IPS-NIHi7 (cell line): Measurements from ENCODE around the gene NID1.
A peak's percentile ranks its signal among the peaks of the same experiment; 100 is the strongest.

Experiments used
- DNase-seq: peaks from one replicate; pipeline ENCODE4 v3.0.0; 2012; ENCODE audit warnings: mixed read lengths; ENCODE audit errors: extremely low spot score

NID1 gene, protein sequence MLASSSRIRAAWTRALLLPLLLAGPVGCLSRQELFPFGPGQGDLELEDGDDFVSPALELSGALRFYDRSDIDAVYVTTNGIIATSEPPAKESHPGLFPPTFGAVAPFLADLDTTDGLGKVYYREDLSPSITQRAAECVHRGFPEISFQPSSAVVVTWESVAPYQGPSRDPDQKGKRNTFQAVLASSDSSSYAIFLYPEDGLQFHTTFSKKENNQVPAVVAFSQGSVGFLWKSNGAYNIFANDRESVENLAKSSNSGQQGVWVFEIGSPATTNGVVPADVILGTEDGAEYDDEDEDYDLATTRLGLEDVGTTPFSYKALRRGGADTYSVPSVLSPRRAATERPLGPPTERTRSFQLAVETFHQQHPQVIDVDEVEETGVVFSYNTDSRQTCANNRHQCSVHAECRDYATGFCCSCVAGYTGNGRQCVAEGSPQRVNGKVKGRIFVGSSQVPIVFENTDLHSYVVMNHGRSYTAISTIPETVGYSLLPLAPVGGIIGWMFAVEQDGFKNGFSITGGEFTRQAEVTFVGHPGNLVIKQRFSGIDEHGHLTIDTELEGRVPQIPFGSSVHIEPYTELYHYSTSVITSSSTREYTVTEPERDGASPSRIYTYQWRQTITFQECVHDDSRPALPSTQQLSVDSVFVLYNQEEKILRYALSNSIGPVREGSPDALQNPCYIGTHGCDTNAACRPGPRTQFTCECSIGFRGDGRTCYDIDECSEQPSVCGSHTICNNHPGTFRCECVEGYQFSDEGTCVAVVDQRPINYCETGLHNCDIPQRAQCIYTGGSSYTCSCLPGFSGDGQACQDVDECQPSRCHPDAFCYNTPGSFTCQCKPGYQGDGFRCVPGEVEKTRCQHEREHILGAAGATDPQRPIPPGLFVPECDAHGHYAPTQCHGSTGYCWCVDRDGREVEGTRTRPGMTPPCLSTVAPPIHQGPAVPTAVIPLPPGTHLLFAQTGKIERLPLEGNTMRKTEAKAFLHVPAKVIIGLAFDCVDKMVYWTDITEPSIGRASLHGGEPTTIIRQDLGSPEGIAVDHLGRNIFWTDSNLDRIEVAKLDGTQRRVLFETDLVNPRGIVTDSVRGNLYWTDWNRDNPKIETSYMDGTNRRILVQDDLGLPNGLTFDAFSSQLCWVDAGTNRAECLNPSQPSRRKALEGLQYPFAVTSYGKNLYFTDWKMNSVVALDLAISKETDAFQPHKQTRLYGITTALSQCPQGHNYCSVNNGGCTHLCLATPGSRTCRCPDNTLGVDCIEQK

DNA sequence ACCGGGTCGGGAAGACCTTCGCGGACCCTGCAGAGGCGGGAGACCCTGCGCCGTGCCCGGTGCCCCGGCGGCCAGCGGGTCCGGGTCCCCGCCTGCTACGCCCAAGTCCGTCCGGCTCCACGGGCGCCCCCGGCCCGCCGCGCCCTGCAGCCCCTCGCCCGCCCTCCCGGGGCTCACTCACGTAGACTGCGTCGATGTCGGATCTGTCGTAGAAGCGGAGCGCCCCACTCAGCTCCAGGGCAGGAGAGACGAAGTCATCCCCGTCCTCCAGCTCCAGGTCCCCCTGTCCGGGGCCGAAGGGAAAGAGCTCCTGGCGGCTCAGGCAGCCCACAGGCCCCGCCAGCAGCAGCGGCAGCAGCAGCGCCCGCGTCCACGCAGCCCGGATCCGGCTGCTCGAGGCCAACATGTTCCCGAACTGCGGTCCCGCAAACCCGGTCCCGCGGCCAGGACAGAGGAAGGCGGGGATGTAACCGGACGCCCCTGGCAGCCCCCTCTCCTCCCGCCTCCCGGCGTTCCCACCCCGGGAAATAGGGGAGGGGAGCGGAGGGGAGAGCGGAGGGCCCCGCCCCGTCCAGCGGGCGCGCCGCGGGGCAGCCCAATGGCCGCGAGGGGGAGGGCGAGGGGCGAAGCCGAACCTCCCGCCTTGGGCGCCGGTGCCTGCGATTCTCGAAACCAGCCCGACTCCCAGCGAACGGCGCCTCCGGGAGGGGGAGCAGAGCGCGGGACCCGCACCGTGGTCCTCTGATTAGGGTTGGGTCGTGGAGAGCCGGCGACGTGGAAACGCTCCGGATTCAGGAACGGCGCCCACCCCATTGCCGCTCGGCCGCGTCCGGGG is at the start of gene NID1:
Gene NID1, minus strand, starts transcription at position 417 of the 835 bp plus-strand sequence. Its CDS starts 11 bp downstream, at position 406.
- peak; percentile 95 for DNase-seq

DNA sequence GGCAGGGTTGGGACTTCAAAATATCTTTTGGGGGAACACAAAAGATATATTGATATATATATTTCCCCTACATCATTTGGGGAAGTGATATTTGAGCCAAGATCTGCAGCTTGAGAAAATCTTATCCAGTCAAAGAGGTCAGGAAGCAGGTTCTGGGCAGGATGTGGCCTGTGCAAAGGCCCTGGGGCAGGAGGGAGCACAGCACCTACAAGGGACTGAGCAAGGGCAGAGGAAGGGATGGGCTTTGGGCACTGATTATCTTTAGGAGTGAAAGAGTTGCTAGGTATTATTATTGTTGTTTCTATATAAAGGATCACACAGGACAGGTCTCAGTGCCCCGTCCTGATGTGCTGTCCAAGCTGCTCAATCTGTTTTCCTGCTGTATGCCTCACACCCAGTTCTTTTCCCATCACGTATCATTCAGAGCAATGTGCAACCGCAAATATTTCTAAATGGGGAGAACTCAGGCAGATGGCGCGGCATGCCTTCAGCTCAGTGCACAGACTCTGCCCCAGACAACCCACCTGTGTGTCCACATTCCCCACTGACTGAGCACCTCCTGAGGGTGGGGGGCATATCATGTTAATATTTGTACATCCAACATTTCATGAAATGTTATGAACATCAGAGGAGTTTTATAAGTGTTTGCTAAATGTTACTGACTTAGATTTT is 49.3 kb upstream of the NID1 start:
- no peak for DNase-seq

DNA sequence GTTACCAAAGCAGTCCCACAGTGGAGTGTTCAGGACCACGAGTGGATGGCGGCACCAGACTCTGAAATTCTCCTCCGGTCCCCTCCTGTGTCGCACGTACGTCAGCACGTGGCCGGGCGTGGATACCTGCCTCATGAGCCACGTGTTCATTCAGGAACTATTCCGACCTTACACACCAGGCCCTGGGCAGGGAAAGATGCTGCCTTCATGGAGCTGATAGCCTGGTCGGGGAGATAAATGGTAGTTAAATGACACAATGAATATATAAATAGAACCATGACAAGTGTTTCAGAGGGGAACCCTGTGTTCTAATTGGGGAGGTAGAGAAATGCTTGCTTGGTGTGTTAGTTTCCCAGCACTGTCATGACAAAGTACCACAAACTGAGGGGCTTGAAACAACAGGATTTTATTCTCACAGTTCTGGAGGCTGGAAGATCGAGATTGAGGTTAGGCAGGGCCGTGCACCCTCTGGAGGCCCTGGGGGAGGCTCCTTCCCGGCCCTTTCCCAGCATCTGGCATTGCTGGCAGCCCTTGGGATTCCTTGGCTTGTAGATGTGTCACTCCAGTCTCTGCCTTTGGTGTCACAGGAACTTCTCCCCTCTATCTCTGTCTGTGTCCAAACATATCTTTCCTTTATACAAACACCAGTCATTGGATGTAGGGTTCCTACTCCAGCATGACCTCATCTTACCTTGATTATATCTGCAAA is 48.6 kb upstream of the NID1 start:
- DNase-seq, result no peak

DNA sequence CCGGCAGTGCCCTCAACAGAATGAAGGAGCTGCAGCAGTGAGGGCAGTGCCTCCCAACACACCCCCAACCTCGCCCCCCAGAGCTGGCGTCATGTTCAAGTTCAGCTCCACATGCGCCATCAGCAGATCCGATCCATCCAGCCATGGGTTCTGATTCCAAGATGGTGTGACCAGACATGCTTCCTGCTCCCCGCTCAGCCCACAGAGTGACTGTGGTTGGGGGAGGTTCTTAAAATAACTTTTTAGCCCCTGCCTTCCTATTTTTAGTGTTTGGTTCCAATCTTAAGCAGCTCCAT is 47.4 kb upstream of the NID1 start:
- DNase-seq, result no peak

DNA sequence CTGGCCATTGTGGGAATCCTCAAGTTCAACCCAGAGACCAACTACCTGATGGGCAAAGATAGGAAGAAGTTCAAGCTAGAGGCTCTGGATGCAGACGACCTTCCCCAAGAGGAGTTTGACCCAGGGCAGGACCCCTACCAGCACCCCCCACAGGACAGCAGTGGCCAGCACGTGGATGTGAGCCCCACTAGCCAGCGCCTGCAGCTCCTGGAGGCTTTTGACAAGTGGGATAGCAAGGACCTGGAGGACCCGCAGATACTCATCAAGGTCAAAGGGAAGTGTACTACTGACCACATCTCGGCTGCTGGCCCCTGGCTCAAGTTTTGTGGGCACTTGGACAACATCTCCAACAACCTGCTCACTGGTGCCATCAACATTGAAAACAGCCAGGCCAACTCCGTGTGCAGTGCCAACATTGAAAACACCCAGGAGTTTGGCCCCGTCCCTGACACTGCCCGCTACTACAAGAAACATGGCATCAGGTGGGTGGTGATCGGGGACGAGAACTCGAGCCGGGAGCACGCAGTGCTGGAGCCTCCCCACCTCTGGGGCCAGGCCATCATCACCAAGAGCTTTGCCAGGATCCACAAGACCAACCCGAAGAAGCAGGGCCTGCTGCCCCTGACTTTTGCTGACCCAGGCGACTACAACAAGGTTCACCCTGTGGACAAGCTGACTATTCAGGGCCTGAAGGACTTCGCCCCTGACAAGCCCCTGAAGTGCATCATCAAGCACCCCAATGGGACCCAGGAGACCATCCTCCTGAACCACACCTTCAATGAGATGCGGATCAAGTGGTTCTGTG is 46.8 kb upstream of the NID1 start:
- no peak for DNase-seq

DNA sequence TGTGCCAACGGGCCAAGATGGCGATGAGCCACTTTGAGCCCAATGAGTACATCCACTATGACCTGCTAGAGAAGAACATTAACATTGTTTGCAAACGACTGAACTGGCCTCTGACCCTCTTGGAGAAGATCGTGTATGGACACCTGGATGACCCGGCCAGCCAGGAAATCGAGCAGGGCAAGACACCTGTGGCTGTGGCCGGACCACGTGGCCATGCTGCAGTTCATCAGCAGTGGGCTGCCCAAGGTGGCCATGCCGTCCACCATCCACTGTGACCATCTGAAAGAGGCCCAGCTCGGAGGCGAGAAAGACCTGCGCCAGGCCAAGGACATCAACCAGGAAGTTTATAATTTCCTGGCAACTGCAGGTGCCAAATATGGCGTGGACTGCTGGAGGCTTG is 45.2 kb upstream of the NID1 start:
- DNase-seq, result no peak

DNA sequence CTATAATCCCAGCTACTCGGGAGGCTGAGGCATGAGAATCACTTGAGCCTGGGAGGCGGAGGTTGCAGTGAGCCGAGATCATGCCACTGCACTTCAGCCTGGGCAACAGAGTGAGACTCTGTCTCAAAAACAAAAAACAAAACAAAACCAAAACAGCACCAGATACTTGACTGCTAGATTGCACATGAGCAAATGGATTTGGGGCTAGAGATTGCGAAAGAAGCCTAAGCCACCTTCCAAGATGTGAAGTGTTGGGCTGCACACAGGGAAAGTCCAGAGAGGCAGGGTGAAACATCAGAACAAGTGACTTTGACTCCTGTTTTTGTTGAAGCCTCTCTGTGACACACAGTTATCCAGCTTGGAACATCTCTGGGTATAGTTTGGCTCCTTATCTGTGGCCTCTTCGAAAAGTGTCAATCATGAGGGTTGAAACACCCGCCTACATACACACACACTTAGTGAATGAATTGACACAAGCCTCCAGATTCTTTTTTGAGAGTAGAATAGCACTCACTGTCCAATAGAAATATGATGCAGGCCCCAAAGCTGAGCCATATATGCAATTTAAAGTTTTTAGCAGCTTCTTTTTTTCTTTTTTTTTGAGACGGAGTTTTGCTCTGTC is 43.2 kb upstream of the NID1 start:
- DNase-seq, result no peak

DNA sequence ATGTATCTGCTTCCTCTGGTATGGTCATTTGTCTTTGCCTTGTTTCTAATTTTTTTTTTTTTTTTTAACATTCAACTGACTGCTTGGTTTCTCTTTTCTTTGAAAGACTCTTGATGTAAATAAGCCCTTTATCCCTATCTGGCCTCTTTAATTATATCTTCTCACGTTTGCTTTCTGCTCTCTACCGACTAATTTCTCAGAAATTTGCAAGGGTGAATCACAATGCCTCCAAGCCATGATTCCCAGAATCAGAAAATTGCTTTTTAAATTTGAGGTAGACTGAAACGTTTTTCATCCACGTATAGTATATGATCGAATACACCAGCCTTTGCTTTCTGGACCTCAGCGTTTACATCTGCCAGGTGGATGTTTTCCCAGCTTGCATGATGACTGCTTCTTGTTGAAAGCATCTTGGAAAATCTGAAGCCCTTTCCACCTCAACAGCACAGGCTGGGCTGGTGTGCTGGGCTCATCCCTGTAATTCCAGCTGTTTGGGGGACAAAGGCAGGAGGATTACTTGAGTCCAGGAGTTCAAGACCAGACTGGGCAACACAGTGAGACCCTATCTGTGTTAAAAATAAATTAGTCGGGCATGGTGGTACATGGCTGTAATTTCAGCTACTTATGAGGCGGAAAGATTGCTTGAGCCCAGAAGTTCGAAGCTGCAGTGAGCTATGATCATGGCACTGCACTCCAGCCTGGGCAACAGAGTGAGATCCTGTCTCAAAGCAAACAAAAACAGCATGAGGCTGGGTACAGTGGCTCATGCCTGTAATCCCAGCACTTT is 42.4 kb upstream of the NID1 start:
- no peak for DNase-seq

DNA sequence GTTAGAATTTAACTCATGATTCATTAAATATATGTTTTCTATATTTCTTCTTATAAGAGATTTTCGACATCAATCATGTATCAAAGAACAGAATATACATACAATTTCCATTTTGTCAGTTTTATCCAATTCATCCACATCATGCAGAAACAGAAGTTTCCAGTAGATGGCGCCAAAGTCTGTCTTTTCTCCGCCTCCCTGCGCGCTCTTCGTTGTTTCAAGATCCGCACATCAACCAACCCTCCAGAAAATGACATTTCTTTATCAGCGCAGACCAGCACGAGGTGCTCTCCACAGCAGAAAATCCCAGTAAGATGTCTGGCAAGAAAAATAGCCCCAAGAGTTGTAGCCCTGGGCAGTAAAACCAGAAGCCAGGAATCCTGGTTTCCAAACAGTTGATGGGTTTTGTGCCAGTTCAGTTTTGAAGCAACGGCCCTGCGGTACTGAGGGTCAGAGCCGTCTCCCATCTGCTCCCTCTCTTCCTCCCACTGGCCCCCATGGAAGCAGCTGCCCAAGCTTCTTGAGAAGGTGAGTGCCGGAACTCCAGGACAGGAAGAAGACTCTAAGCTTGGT is 38.8 kb upstream of the NID1 start:
- DNase-seq, result peak; percentile 79

DNA sequence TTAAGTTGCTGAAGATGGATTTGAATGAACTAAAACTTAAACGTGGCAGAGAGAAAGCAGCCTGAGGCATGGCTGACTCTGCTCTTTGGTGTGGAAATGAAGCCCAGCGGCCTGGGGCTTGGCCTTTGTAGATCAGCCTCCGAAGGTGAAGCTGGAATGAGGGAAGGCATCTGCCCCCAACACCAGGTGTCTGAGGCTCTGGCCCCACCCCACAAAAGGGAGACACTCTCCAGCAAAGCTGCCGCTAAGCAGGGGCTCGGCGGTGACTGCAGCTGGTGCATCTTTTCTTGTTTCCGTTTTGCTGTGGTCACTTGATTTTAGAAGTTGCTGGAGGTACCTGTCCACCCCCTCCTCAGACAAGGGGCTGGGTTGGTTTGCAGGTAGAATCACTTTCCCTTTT is 38.2 kb upstream of the NID1 start:
- DNase-seq, result peak; percentile 57

DNA sequence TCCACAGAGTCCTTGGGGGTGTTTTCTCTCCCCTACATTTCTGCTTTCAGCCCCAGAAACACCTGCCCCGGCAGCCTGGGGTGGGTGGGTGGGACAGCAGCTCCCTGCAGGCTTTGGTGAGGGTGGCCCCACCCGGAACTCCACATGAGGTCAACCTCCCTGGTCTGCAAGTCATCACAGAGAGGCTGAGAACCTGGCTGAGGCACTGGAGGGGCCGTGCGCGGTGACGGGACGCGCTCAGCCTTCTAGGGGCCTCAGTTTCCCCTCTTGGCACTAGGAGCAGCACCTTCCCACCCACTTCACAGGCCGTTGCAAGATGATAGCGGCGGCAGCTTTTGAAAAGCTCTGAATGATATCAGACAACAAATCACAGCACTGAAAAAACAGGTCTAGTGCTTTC is 37.7 kb upstream of the NID1 start:
- DNase-seq, result no peak

DNA sequence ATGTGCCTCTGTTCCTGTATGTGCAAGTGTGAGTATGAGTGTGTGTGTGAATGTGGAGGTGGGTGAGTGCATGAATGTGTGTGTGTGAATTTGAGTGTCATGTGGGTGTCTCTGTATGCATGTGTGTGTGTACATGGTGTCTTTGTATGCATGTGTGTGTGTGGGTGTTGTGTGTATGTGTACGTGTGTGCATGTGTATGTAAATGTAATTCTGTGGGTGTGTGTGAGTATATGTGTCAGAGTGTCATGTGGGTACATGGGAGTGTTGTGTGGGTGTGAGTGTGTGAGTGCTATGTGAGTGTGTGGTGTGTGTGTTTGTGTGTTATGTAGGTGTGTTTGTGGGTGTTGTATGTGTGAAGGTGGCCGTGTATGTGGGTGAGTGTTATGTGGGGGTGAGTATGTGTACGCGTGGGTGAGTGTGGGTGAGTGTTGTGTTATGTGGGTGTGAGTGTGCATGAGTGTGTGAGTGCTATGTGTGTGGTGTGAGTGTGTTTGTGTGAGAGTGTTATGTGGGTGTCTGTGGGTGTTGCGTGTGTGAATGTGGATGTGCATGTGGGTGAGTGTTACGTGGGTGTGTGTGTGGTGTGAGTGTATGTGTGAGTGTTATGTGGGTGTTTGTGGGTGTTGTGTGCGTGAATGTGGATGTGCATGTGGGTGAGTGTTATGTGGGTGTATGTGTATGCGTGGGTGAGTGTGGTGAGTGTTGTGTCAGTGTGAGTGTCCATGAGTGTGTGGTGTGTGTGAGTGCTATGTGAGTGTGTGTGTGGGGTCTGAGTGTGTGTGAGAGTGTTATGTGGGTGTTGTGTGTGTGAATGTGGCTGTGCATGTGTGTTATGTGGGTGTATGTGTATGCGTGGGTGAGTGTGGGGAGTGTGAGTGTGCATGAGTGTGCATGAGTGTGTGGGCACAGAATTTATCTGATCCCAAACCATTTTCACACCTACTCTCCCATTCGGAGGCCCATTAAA is 36.6 kb upstream of the NID1 start:
- DNase-seq, result no peak

DNA sequence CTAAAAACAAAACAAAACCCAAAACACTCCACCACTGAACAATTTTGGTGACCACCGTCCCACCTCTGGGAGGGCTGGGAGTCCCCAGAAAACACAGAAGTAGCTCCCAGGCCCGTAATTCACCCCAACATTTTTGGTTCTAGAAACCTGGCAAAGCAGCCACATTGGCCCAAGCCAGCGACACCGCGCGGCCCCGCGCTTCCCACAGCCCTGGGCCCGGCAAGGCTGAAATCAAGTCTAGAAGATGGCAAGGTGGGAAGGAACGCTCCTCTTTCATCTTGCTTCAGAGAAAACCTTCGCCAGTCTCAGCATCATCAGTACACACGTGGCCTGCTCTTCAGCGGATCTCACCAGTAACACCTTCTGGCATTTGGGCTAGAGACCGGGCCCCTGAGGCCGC is 35.9 kb upstream of the NID1 start:
- no peak for DNase-seq

DNA sequence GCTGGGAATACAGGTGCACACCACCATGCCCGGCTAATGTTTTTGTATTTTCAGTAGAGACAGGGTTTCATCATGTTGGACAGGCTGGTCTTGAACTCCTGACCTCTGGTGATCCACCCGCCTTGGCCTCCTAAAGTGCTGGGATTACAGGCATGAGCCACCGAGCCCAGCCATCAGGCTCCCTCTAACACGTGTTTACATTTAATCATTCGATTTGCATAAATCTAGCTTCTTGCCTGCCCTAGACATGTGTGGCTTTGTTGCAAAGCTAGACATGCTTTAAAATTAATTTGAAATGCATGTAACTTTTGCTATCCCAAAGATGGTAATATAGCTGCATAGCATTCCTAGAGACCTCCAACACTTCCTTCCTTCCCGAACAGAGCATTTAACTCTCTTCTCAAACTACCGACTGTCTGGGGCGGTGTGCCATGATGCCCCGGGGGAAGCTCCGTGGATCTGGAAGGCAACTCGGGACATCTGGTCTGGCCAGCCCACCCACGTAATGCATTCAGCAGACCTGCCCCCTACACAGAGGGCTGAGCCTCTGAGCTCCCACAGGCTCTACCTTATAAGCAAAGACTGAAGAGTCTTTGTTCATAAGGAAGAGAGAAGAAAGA is 34.6 kb upstream of the NID1 start:
- peak; percentile 8 for DNase-seq

DNA sequence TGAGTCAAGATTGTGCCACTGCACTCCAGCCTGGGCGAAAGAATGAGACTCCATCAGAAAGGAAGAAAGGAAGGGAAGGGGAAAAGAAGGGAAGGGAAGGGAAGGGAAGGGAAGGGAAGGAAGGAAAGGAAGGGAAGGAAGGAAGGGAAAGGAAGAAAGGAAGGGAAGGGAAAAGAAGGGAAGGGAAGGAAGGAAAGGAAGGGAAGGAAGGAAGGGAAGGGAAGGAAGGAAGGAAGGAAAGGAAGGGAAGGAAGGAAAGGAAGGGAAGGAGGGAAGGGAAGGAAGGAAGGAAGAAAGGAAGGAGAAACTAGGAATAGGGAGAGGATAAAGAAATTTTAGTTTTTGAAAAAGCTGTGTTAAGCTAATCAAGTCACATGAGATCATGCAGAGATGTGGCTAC is 33.4 kb upstream of the NID1 start:
- no peak for DNase-seq
